Measurements from ENCODE around the gene NUDT3.

GRCh38 chr6:34439442-34439841 lies 47.0 kb upstream of the NUDT3 start:
- TF ChIP-seq CTCF (conservative IDR thresholded peaks at IDR 0.05; ENCODE audit: low read depth in 2 of 2): no peak
- TF ChIP-seq EZH2 (IDR thresholded peaks at IDR 0.05; ENCODE audit: low read depth, unreplicated experiment): no peak
- TF ChIP-seq POLR2AphosphoS5 (IDR thresholded peaks at IDR 0.05; ENCODE audit: low read depth): no peak
- TF ChIP-seq CREB1 (CRISPR knock-in tag; IDR thresholded peaks at IDR 0.05; ENCODE audit: low read depth): no peak
- no peak for TF ChIP-seq REST (IDR thresholded peaks at IDR 0.05; ENCODE audit: unreplicated experiment)
- no peak for TF ChIP-seq EZH2phosphoT487 (IDR thresholded peaks at IDR 0.05; ENCODE audit: unreplicated experiment)
- no peak for TF ChIP-seq ETS1 (IDR thresholded peaks at IDR 0.05)
- TF ChIP-seq JUNB (IDR thresholded peaks at IDR 0.05; ENCODE audit: unreplicated experiment): no peak
- no peak for TF ChIP-seq STAT1 (IDR thresholded peaks at IDR 0.05; ENCODE audit: unreplicated experiment)
